K562 (cell line): ENCODE data around the gene WASHC3. TPM values are rescaled to one million over a fixed set of nuclear protein-coding genes. Genes with fewer than 3 reads are reported as not detected.

Experiments
- BACH1 ChIP-seq: fragments of 200-800 bp; sonication (Bioruptor generic); IDR thresholded peaks from 2 replicates; pipeline ENCODE4 v1.6.1; 2016; ENCODE audit warnings: missing genetic modification characterization, missing compliant biosample characterization
- FOXA1 ChIP-seq: fragments of 450-650 bp; IDR thresholded peaks from 2 replicates; pipeline ENCODE4 v1.6.1; 2016; ENCODE audit warnings: mild to moderate bottlenecking, borderline replicate concordance
- ILK ChIP-seq: fragments of 450-650 bp; IDR thresholded peaks from 2 replicates; pipeline ENCODE4 v1.6.1; 2016; ENCODE audit warnings: missing genetic modification characterization, low read depth, mild to moderate bottlenecking, missing compliant biosample characterization, moderate library complexity, borderline replicate concordance
- KLF1 ChIP-seq: fragments of 450-650 bp; IDR thresholded peaks from 2 replicates; pipeline ENCODE4 v1.6.1; 2016; ENCODE audit warnings: missing genetic modification characterization, missing compliant biosample characterization
- KLF10 ChIP-seq: fragments of 250-450 bp; sonication (Bioruptor Pico); IDR thresholded peaks from 2 replicates; pipeline ENCODE4 v1.6.1; 2021; ENCODE audit warnings: matching md5 sums
- KLF6 ChIP-seq: fragments of 250-450 bp; sonication (Bioruptor Pico); IDR thresholded peaks from 2 replicates; pipeline ENCODE4 v1.4.0; 2020; ENCODE audit warnings: mild to moderate bottlenecking, moderate library complexity, borderline replicate concordance
- NR1H2 ChIP-seq: sonication (generic); formaldehyde crosslinking; IDR thresholded peaks from 2 replicates; pipeline ENCODE4 v1.4.0; 2020; ENCODE audit warnings: mild to moderate bottlenecking, missing genetic modification reagents
- NR3C1 ChIP-seq: sonication (generic); formaldehyde crosslinking; IDR thresholded peaks from 2 replicates; pipeline ENCODE4 v1.8.1; 2022; ENCODE audit warnings: missing genetic modification reagents
- PHTF2 ChIP-seq: fragments of 250-450 bp; sonication (Bioruptor Pico); IDR thresholded peaks from 2 replicates; pipeline ENCODE4 v1.5.0; 2021; ENCODE audit warnings: mild to moderate bottlenecking
- POLR2G ChIP-seq: fragments of 200-400 bp; formaldehyde crosslinking; IDR thresholded peaks from 2 replicates; pipeline ENCODE4 v1.6.1; 2017; ENCODE audit warnings: low read depth, mild to moderate bottlenecking, antibody characterized with exemption, low read length, moderate library complexity
- PTTG1 ChIP-seq: fragments of 450-650 bp; IDR thresholded peaks from 2 replicates; pipeline ENCODE4 v1.6.1; 2016; ENCODE audit warnings: low read depth, mild to moderate bottlenecking, missing genetic modification characterization, missing compliant biosample characterization
- RBM15 ChIP-seq: fragments of 200-400 bp; formaldehyde crosslinking; IDR thresholded peaks from 2 replicates; pipeline ENCODE4 v1.6.1; 2018; ENCODE audit warnings: mild to moderate bottlenecking, low read length, moderate library complexity; ENCODE audit not compliant: insufficient read depth
- RFX5 ChIP-seq: IDR thresholded peaks from 2 replicates; pipeline ENCODE4 v1.6.1; 2011; ENCODE audit warnings: low read depth, mild to moderate bottlenecking, improper control_type of control experiment, low read length
- SIX5 ChIP-seq, 2 experiments: IDR thresholded peaks; 2 replicates each; pipeline ENCODE4 v1.6.1; 2011; ENCODE audit warnings: low read length in 2 of 2, borderline replicate concordance in 1 of 2, low read depth in 1 of 2, mild to moderate bottlenecking in 1 of 2, moderate library complexity in 1 of 2; ENCODE audit not compliant: insufficient read depth in 1 of 2
- SMAD4 ChIP-seq: fragments of 250-450 bp; sonication (Bioruptor Pico); conservative IDR thresholded peaks from 2 replicates; pipeline ENCODE4 v1.8.0; 2021; ENCODE audit warnings: inconsistent platforms, mild to moderate bottlenecking, moderate library complexity
- SRF ChIP-seq, 2 experiments: fragments of 250-450, 450-650 bp in 1 of 2; sonication (Bioruptor Pico) in 1 of 2; sonication (generic) in 1 of 2; formaldehyde crosslinking; IDR thresholded peaks; 2 replicates each; pipeline versions ENCODE4 v1.5.0 to v1.5.1; 2020 to 2022; ENCODE audit warnings: mild to moderate bottlenecking in 1 of 2, missing genetic modification reagents in 1 of 2
- TAF7 ChIP-seq: fragments of 450-650 bp; IDR thresholded peaks from 2 replicates; pipeline ENCODE4 v1.6.1; 2016; ENCODE audit warnings: missing genetic modification characterization, missing compliant biosample characterization
- ZNF165 ChIP-seq: fragments of 250-450 bp; sonication (Bioruptor Pico); IDR thresholded peaks from 2 replicates; pipeline ENCODE4 v1.4.0; 2020; ENCODE audit warnings: borderline replicate concordance
- polyA plus RNA-seq, 8 experiments: library from polyadenylated mRNA; depleted of rRNA in 4 of 8; stranded (reverse) in 5 of 8; unstranded in 3 of 8; fragments of >200 nt; fragmentation: Nextera tagmentation in 2 of 8; fragmentation: Illumina TruSeq in 1 of 8; extraction: Ambion mirVana in 2 of 8; extraction: Trizol in 1 of 8; gene quantifications; 2 replicates each; pipeline versions ENCODE4 v1.2.1 to v1.2.3, GENCODE V29; 2011 to 2014; ENCODE audit warnings: inconsistent platforms in 1 of 8, missing spikeins in 1 of 8
- total RNA-seq, 7 experiments: library from RNA; depleted of rRNA in 6 of 7; stranded (reverse); fragments of >200 nt in 6 of 7; fragmentation: Illumina TruSeq in 2 of 7; extraction: Trizol in 2 of 7; gene quantifications; 2 replicates each; pipeline versions ENCODE4 v1.2.1 to v1.2.3, GENCODE V29; 2011 to 2021; ENCODE audit warnings: low replicate concordance in 1 of 7
- TF ChIP-seq, protein P1 (sequence below): fragments of 250-450 bp; sonication (Bioruptor Pico); IDR thresholded peaks from 2 replicates; pipeline ENCODE4 v1.8.0; 2022; ENCODE audit warnings: inconsistent platforms
- TF ChIP-seq, protein P2 (sequence below): sonication (generic); formaldehyde crosslinking; IDR thresholded peaks from 2 replicates; pipeline ENCODE4 v1.8.0; 2022; ENCODE audit warnings: mild to moderate bottlenecking, missing genetic modification reagents

The WASHC3 gene
- total and polyA plus RNA-seq, 9 of the 15 experiments (the other 6 are each of a cell fraction or from before 2014, with no cell fraction given), result 14.3 to 74.9 (median 35.1) TPM

DNA sequence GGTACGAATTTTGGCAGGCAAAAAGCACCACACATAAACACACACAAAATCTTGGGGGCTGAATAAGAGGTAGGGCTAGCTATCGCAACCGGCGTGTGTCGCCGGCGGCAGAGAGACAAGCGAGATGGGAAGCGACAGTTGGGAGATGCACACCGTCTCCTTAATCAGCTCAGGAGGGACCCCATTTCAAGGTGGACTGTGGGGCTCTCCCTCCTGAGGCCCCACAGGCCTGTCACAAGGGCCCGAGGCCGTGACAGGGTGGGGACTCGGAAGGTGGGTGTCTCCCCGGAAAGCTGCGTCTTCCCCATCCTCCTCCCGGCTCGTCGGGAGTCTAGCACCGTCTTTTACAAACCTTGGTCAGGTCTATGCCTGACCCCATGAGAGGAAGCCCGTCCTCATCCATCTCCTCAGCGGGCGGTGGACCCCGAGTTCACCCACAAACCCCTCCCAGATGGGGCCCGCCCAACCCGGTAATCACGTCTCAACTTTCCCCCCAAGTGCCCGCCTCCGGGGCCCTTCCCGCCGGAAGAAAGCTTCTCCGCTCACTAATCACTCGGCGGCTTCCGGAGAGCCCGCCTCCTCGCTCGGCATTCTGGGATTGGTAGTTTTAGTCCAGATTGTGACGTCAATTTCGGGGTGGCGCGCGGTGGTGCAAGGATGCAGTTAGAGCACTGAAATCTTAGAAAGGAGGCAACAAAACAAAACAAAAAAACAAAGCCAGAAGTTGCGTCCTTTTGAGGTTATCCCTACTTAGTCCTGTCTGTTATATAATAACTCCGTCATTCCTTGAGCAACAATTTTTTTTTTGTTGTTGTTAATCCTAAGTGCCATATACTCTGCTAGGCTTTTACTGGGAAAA is at the start of gene WASHC3 (continued):
- TF ChIP-seq KLF6 (CRISPR knock-in tag) (no peak), SRF (CRISPR knock-in tag; IDR thresholded peaks at IDR 0.05) (no peak), BACH1 (tag) (no peak), POLR2G (peak; percentile 76), ILK (no peak), RFX5 (no peak), NR3C1 (CRISPR knock-in tag) (no peak), TAF7 (no peak), ZNF165 (CRISPR knock-in tag) (no peak), KLF1 (tag) (no peak), RBM15 (no peak), NR1H2 (CRISPR knock-in tag) (no peak), PHTF2 (CRISPR knock-in tag) (no peak), PTTG1 (tag) (no peak), SMAD4 (no peak), SIX5 (IDR thresholded peaks at IDR 0.05; ENCODE audit: borderline replicate concordance in 1 of 2, insufficient read depth in 1 of 2, low read depth in 1 of 2, low read length in 2 of 2) (peak; percentile 61 to 84; a peak in 3 of 4 replicates), FOXA1 (no peak), KLF10 (CRISPR knock-in tag) (no peak)
- TF ChIP-seq, protein P1, sequence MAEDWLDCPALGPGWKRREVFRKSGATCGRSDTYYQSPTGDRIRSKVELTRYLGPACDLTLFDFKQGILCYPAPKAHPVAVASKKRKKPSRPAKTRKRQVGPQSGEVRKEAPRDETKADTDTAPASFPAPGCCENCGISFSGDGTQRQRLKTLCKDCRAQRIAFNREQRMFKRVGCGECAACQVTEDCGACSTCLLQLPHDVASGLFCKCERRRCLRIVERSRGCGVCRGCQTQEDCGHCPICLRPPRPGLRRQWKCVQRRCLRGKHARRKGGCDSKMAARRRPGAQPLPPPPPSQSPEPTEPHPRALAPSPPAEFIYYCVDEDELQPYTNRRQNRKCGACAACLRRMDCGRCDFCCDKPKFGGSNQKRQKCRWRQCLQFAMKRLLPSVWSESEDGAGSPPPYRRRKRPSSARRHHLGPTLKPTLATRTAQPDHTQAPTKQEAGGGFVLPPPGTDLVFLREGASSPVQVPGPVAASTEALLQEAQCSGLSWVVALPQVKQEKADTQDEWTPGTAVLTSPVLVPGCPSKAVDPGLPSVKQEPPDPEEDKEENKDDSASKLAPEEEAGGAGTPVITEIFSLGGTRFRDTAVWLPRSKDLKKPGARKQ (CRISPR knock-in tag), result no peak
- TF ChIP-seq, protein P2, sequence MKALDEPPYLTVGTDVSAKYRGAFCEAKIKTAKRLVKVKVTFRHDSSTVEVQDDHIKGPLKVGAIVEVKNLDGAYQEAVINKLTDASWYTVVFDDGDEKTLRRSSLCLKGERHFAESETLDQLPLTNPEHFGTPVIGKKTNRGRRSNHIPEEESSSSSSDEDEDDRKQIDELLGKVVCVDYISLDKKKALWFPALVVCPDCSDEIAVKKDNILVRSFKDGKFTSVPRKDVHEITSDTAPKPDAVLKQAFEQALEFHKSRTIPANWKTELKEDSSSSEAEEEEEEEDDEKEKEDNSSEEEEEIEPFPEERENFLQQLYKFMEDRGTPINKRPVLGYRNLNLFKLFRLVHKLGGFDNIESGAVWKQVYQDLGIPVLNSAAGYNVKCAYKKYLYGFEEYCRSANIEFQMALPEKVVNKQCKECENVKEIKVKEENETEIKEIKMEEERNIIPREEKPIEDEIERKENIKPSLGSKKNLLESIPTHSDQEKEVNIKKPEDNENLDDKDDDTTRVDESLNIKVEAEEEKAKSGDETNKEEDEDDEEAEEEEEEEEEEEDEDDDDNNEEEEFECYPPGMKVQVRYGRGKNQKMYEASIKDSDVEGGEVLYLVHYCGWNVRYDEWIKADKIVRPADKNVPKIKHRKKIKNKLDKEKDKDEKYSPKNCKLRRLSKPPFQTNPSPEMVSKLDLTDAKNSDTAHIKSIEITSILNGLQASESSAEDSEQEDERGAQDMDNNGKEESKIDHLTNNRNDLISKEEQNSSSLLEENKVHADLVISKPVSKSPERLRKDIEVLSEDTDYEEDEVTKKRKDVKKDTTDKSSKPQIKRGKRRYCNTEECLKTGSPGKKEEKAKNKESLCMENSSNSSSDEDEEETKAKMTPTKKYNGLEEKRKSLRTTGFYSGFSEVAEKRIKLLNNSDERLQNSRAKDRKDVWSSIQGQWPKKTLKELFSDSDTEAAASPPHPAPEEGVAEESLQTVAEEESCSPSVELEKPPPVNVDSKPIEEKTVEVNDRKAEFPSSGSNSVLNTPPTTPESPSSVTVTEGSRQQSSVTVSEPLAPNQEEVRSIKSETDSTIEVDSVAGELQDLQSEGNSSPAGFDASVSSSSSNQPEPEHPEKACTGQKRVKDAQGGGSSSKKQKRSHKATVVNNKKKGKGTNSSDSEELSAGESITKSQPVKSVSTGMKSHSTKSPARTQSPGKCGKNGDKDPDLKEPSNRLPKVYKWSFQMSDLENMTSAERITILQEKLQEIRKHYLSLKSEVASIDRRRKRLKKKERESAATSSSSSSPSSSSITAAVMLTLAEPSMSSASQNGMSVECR (CRISPR knock-in tag), result no peak
